Measurements from ENCODE around the gene ETV7.

Gene ETV7

GRCh38 chr6:36357872-36358225, 29.6 kb downstream of the ETV7 start:
- no peaks in the 10 kb centered on the region for H3K9me2 ChIP-seq (replicated peaks; ENCODE audit: insufficient read depth, low read length)
- H3K4me2 ChIP-seq (ENCODE audit: low read depth, low read length, poor library complexity, severe bottlenecking): no peak overlapping the region
- H3K9me3 ChIP-seq (ENCODE audit: insufficient read depth, low read length): no peaks in the 10 kb centered on the region
- no peaks in the 10 kb centered on the region for H4K20me1 ChIP-seq (ENCODE audit: low read depth, low read length)
- H3K36me3 ChIP-seq (ENCODE audit: low read length): no peaks in the 10 kb centered on the region
- no peaks in the 10 kb centered on the region for H3K27me3 ChIP-seq (ENCODE audit: low read length)
- no peaks in the 10 kb centered on the region for H3F3A ChIP-seq (ENCODE audit: insufficient read depth)
- no peak overlapping the region for H2AFZ ChIP-seq (ENCODE audit: low read depth, low read length, severe bottlenecking)
- H3K9ac ChIP-seq (ENCODE audit: low read length): no peak overlapping the region
- no peak overlapping the region for H3K4me3 ChIP-seq (ENCODE audit: insufficient read depth, low read length, poor library complexity, severe bottlenecking)
- no peaks in the 10 kb centered on the region for H3K79me2 ChIP-seq (ENCODE audit: insufficient read depth, low read length)
- H3K27ac ChIP-seq (ENCODE audit: low read depth, low read length): no peak overlapping the region
- TF ChIP-seq CTCF (IDR thresholded peaks at IDR 0.05; ENCODE audit: insufficient read depth, low read length, poor library complexity, severe bottlenecking) (no peak), EZH2phosphoT487 (conservative IDR thresholded peaks at IDR 0.05; ENCODE audit: low read length) (no peak)

GRCh38 chr6:36355819-36356218, 31.6 kb downstream of the ETV7 start:
- Histone ChIP-seq H3K9ac (ENCODE audit: low read length) (no peak overlapping the region), H3K27ac (ENCODE audit: low read depth, low read length) (no peak overlapping the region), H3K4me2 (ENCODE audit: low read depth, low read length, poor library complexity, severe bottlenecking) (no peak overlapping the region), H3K9me2 (replicated peaks; ENCODE audit: insufficient read depth, low read length) (no peaks in the 10 kb centered on the region), H3K79me2 (ENCODE audit: insufficient read depth, low read length) (no peaks in the 10 kb centered on the region), H4K20me1 (ENCODE audit: low read depth, low read length) (no peaks in the 10 kb centered on the region), H3K9me3 (ENCODE audit: insufficient read depth, low read length) (no peaks in the 10 kb centered on the region), H3K27me3 (ENCODE audit: low read length) (no peaks in the 10 kb centered on the region), H3K4me3 (ENCODE audit: insufficient read depth, low read length, poor library complexity, severe bottlenecking) (no peak overlapping the region), H2AFZ (ENCODE audit: low read depth, low read length, severe bottlenecking) (no peak overlapping the region), H3K36me3 (ENCODE audit: low read length) (no peaks in the 10 kb centered on the region), H3F3A (ENCODE audit: insufficient read depth) (no peaks in the 10 kb centered on the region)
- TF ChIP-seq CTCF (IDR thresholded peaks at IDR 0.05; ENCODE audit: insufficient read depth, low read length, poor library complexity, severe bottlenecking) (no peak), EZH2phosphoT487 (conservative IDR thresholded peaks at IDR 0.05; ENCODE audit: low read length) (no peak)

GRCh38 chr6:36353411-36353915, 34.0 kb downstream of the ETV7 start:
- Histone ChIP-seq H3K27me3 (ENCODE audit: low read length) (no peaks in the 10 kb centered on the region), H4K20me1 (ENCODE audit: low read depth, low read length) (no peaks in the 10 kb centered on the region), H3K4me3 (ENCODE audit: insufficient read depth, low read length, poor library complexity, severe bottlenecking) (no peak overlapping the region), H3K9me3 (ENCODE audit: insufficient read depth, low read length) (no peaks in the 10 kb centered on the region), H3F3A (ENCODE audit: insufficient read depth) (no peaks in the 10 kb centered on the region), H3K79me2 (ENCODE audit: insufficient read depth, low read length) (no peaks in the 10 kb centered on the region), H3K4me2 (ENCODE audit: low read depth, low read length, poor library complexity, severe bottlenecking) (no peak overlapping the region), H3K9ac (ENCODE audit: low read length) (no peak overlapping the region), H3K9me2 (replicated peaks; ENCODE audit: insufficient read depth, low read length) (no peaks in the 10 kb centered on the region), H2AFZ (ENCODE audit: low read depth, low read length, severe bottlenecking) (no peak overlapping the region), H3K27ac (ENCODE audit: low read depth, low read length) (no peak overlapping the region), H3K36me3 (ENCODE audit: low read length) (no peaks in the 10 kb centered on the region)
- TF ChIP-seq CTCF (IDR thresholded peaks at IDR 0.05; ENCODE audit: insufficient read depth, low read length, poor library complexity, severe bottlenecking) (no peak), EZH2phosphoT487 (conservative IDR thresholded peaks at IDR 0.05; ENCODE audit: low read length) (no peak)

Measured in SU-DHL-6 (cell line).